Tibial nerve (tissue), 4 donors: ENCODE data around the gene DAP. TPM values are rescaled to one million over a fixed set of nuclear protein-coding genes. Genes with fewer than 3 reads are reported as not detected.

Source experiments
- DNase-seq, 2 donors: peaks; one replicate each; pipeline ENCODE4 v3.0.0-alpha.2; 2019; ENCODE audit warnings: low spot score in 2 of 2
- H3K27ac ChIP-seq, 4 donors: fragments of 200-600 bp; sonication (generic) in 3 of 4; one replicate each; pipeline ENCODE4 v1.5.1; 2017 to 2019; ENCODE audit warnings: mild to moderate bottlenecking in 1 of 4
- H3K27me3 ChIP-seq, 2 donors: fragments of 200-600 bp; sonication (generic) in 1 of 2; one replicate each; pipeline versions ENCODE4 v1.5.1 to v1.6.0; 2017 to 2019
- H3K36me3 ChIP-seq, 3 donors: fragments of 200-600 bp; sonication (generic); one replicate each; pipeline ENCODE4 v1.5.1; 2018 to 2019
- H3K4me1 ChIP-seq, 4 donors: fragments of 200-600 bp; sonication (generic) in 3 of 4; one replicate each; pipeline ENCODE4 v1.5.1; 2017 to 2019
- H3K4me3 ChIP-seq, 4 donors: fragments of 200-600 bp; sonication (generic) in 3 of 4; one replicate each; pipeline ENCODE4 v1.5.1; 2017 to 2019; ENCODE audit warnings: mild to moderate bottlenecking in 1 of 4, moderate library complexity in 1 of 4
- H3K9me3 ChIP-seq, 4 donors: fragments of 200-600 bp; sonication (generic) in 3 of 4; one replicate each; pipeline ENCODE4 v1.5.1; 2017 to 2019
- CTCF ChIP-seq, 5 experiments: fragments of 200-600 bp in 3 of 5; fragments of 450-650 bp in 2 of 5; sonication (generic) in 3 of 5; IDR thresholded peaks; one replicate each; pipeline ENCODE4 v1.5.1; 2016 to 2019; ENCODE audit warnings: antibody characterized with exemption in 5 of 5, mild to moderate bottlenecking in 3 of 5, moderate library complexity in 2 of 5
- EP300 ChIP-seq, 2 donors: sonication (generic); formaldehyde crosslinking; IDR thresholded peaks; one replicate each; pipeline ENCODE4 v1.6.1; 2017; ENCODE audit warnings: antibody characterized with exemption in 2 of 2, mild to moderate bottlenecking in 1 of 2
- POLR2A ChIP-seq, 2 donors: fragments of 450-650 bp; IDR thresholded peaks; one replicate each; pipeline ENCODE4 v1.6.1; 2017; ENCODE audit warnings: antibody characterized with exemption in 2 of 2, mild to moderate bottlenecking in 2 of 2, moderate library complexity in 2 of 2
- WGBS, 2 donors: methylation state at CpG; one replicate each; pipeline ENCODE4 v1.1.5; 2018; 5-methylcytosine and 5-hydroxymethylcytosine counted together
- total RNA-seq, 4 donors: library from RNA; depleted of rRNA; stranded (reverse); fragments of >200 nt; gene quantifications; one replicate each; pipeline ENCODE4 v1.1.0, GENCODE V29; 2016

DAP gene
- total RNA-seq, 4 donors from 2014 or later = 43.0 to 77.7 (median 50.0) TPM

DNA sequence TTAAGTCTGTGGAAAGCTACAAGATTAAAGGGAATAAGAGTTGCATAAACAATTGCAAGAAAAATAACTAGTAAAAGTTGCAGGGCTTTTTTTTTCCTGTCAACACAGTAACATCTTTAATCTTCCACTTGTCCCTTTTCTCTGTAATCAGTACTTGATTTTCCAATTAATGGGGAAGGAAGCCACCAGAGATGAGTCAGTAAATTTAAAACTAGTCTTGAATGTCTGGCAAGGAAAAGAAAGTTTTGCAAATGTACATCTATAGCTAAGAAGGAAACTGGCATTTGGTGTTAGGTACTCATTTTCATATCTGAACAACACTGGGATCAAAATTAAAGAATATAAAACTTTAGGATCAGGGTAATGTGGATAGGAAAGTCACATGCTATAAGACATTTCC lies 17.1 kb downstream of the DAP start:
- peaks cover 0 to 87% (median 0%) of the 10 kb centered on the region in 3 donors for H3K36me3 ChIP-seq

GRCh38 chr5:10743526-10743925 lies 17.5 kb downstream of the DAP start:
- H3K27me3 ChIP-seq = no peaks in the 10 kb centered on the region
- H3K4me1 ChIP-seq = peaks cover 0 to 3% (median 0%) of the 10 kb centered on the region in 4 donors
- WGBS, 2 donors = 82 to 87% methylated on average over 5 of the region's 5 CpGs
- no peak for DNase-seq
- peaks cover 0 to 85% (median 0%) of the 10 kb centered on the region in 3 donors for H3K36me3 ChIP-seq
- H3K9me3 ChIP-seq = peaks cover 0 to 12% (median 4%) of the 10 kb centered on the region in 4 donors
- no peak overlapping the region for H3K4me3 ChIP-seq
- TF ChIP-seq CTCF (IDR thresholded peaks at IDR 0.05) (no peak), POLR2A (IDR thresholded peaks at IDR 0.05) (no peak), EP300 (IDR thresholded peaks at IDR 0.05) (no peak)
- H3K27ac ChIP-seq = no peak overlapping the region

More for the DNA sequence above, 17.1 kb downstream of the DAP start:
- peak overlapping the region in 1 of 4 donors; percentile 11 for H3K27ac ChIP-seq
- H3K9me3 ChIP-seq = peaks cover 0 to 12% (median 4%) of the 10 kb centered on the region in 4 donors
- no peak for TF ChIP-seq EP300 (IDR thresholded peaks at IDR 0.05)
- no peak overlapping the region for H3K4me3 ChIP-seq
- no peaks in the 10 kb centered on the region for H3K27me3 ChIP-seq
- DNase-seq = no peak
- peaks cover 0 to 3% (median 0%) of the 10 kb centered on the region in 4 donors for H3K4me1 ChIP-seq

DNA sequence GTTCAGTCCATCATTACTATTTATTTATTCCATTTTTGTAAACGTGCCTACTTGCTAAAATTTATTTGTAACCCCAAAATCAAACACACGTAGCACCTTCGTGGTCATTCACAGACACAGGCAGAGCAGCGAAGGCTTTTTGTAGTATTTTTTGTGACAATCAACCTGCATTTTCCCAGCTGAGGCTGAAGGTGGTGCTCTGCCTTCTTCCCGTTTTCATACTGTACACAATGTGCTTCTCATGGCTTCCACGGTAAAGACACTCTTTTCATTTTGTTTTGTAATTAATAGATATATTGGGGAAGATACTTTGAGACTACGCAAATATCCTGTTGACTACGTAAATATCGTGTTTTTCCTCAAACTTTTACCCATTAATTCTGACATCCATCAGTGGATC lies 19.4 kb downstream of the DAP start:
- Histone ChIP-seq H3K27me3 (no peaks in the 10 kb centered on the region), H3K9me3 (peaks cover 0 to 12% (median 4%) of the 10 kb centered on the region in 4 donors), H3K36me3 (peaks cover 0 to 73% (median 0%) of the 10 kb centered on the region in 3 donors), H3K4me3 (no peak overlapping the region), H3K27ac (no peak overlapping the region), H3K4me1 (no peaks in the 10 kb centered on the region)
- WGBS, 2 donors = 86 to 93% methylated on average over 9 of the region's 9 CpGs
- DNase-seq = no peak
- TF ChIP-seq POLR2A (IDR thresholded peaks at IDR 0.05) (no peak), EP300 (IDR thresholded peaks at IDR 0.05) (no peak), CTCF (IDR thresholded peaks at IDR 0.05) (no peak)

DNA sequence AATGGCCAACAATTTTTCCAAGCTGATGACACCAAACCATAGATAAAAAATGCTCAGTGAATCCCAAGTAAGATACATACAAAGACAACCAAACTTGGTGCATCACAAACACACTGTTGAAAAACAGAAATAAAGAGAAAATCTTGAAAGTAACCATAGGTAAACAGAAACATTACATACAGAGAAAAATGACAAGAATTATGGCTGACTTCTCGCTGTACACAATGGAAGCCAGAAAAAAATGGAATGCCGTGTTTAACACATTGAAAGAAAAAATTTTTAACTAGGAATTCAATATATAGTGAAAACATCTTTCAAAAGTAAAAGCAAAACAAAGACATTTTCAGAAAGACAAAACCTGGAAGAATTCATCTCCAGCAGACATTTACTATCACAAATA lies 20.6 kb downstream of the DAP start:
- no peak for TF ChIP-seq EP300 (IDR thresholded peaks at IDR 0.05)
- TF ChIP-seq CTCF (IDR thresholded peaks at IDR 0.05) = no peak
- no peak for DNase-seq
- Histone ChIP-seq H3K27ac (no peak overlapping the region), H3K4me3 (no peak overlapping the region), H3K36me3 (peaks cover 0 to 60% (median 0%) of the 10 kb centered on the region in 3 donors), H3K27me3 (no peaks in the 10 kb centered on the region), H3K9me3 (peaks cover 0 to 12% (median 4%) of the 10 kb centered on the region in 4 donors), H3K4me1 (no peaks in the 10 kb centered on the region)
- WGBS, 2 donors = 71 to 96% methylated on average over 2 of the region's 2 CpGs

DNA sequence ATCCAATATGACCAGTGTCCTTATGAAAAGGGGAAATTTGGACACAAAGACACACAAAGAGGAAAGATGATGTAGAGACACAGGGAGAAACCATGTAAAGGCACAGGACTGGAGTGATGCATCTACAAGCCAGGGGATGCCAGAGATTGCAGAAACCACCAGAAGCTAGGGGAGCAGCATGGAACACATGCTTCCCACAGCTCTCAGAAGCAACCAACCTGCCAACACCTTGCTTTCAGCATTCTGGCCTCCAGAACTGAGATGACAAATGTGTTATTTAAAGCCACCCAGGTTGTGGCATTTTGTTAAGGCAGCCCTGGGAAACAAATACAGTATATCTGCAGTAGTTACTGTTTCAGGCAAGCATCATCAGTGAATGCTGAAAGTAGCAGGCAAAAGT lies 23.2 kb downstream of the DAP start:
- no peaks in the 10 kb centered on the region for H3K4me1 ChIP-seq
- no peak overlapping the region for H3K4me3 ChIP-seq
- H3K27me3 ChIP-seq = no peaks in the 10 kb centered on the region
- no peak overlapping the region for H3K27ac ChIP-seq
- peaks cover 0 to 38% (median 0%) of the 10 kb centered on the region in 3 donors for H3K36me3 ChIP-seq
- TF ChIP-seq CTCF (IDR thresholded peaks at IDR 0.05) (no peak), POLR2A (IDR thresholded peaks at IDR 0.05) (no peak), EP300 (IDR thresholded peaks at IDR 0.05) (no peak)
- DNase-seq = no peak
- H3K9me3 ChIP-seq = peaks cover 0 to 12% (median 4%) of the 10 kb centered on the region in 4 donors

GRCh38 chr5:10736808-10737207 lies 24.2 kb downstream of the DAP start:
- Histone ChIP-seq H3K4me1 (no peaks in the 10 kb centered on the region), H3K9me3 (peaks cover 0 to 12% (median 4%) of the 10 kb centered on the region in 4 donors), H3K27me3 (no peaks in the 10 kb centered on the region), H3K4me3 (no peak overlapping the region), H3K27ac (no peak overlapping the region), H3K36me3 (peaks cover 0 to 27% (median 0%) of the 10 kb centered on the region in 3 donors)
- TF ChIP-seq EP300 (IDR thresholded peaks at IDR 0.05) (no peak), CTCF (IDR thresholded peaks at IDR 0.05) (no peak), POLR2A (IDR thresholded peaks at IDR 0.05) (no peak)
- WGBS, 2 donors = 90 to 91% methylated on average over 5 of the region's 5 CpGs
- DNase-seq = no peak
